ENCODE results near the gene IFI6. TPM values are rescaled to one million over a fixed set of nuclear protein-coding genes. Genes with fewer than 3 reads are reported as not detected.
A peak's percentile ranks its signal among the peaks of the same experiment; 100 is the strongest.

Gene IFI6
- total RNA-seq, 1 donor from 2014 or later = 45.2 TPM

- FAIRE-seq = no peak
- no peak for DNase-seq (ENCODE audit: low spot score in 2 of 2)
These were observed 4.4 kb upstream of the IFI6 start for GRCh38 chr1:27676410-27676809.

- DNase-seq (ENCODE audit: low spot score in 2 of 2) = no peak
- no peak for FAIRE-seq
These were observed 739 bp upstream of the IFI6 start for GRCh38 chr1:27672750-27673112.

GRCh38 chr1:27669876-27670275, 2.1 kb downstream of the IFI6 start:
- no peak for DNase-seq (ENCODE audit: low spot score in 2 of 2)
- FAIRE-seq = no peak

- FAIRE-seq (no peak), DNase-seq (ENCODE audit: low spot score in 2 of 2) (peak; percentile 66 to 70)
These were observed 2.9 kb downstream of the IFI6 start for GRCh38 chr1:27668808-27669723.

- DNase-seq (ENCODE audit: low spot score in 2 of 2) (peak in 1 of 2 donors; percentile 6), FAIRE-seq (no peak)
These were observed 3.7 kb downstream of the IFI6 start for GRCh38 chr1:27668121-27668807.

GRCh38 chr1:27666791-27667254, 5.2 kb downstream of the IFI6 start:
- DNase-seq (ENCODE audit: low spot score in 2 of 2) (no peak), FAIRE-seq (no peak)

GRCh38 chr1:27666294-27666693, 5.7 kb downstream of the IFI6 start:
- DNase-seq (ENCODE audit: low spot score in 2 of 2) (no peak), FAIRE-seq (no peak)

GRCh38 chr1:27665016-27665651, 6.9 kb downstream of the IFI6 start:
- no peak for DNase-seq (ENCODE audit: low spot score in 2 of 2)
- FAIRE-seq = no peak

GRCh38 chr1:27664291-27664690, 7.7 kb downstream of the IFI6 start:
- DNase-seq (ENCODE audit: low spot score in 2 of 2) (no peak), FAIRE-seq (no peak)

- DNase-seq (ENCODE audit: low spot score in 2 of 2) = peak; percentile 74 to 80
These were observed 9.1 kb downstream of the IFI6 start for GRCh38 chr1:27662707-27663393.

GRCh38 chr1:27662261-27662660, 9.7 kb downstream of the IFI6 start:
- no peak for FAIRE-seq

More at GRCh38 chr1:27662707-27663393, 9.1 kb downstream of the IFI6 start:
- no peak for FAIRE-seq

GRCh38 chr1:27661412-27662075, 10.4 kb downstream of the IFI6 start:
- no peak for DNase-seq (ENCODE audit: low spot score in 2 of 2)
- FAIRE-seq = no peak

More at GRCh38 chr1:27662261-27662660, 9.7 kb downstream of the IFI6 start:
- no peak for DNase-seq (ENCODE audit: low spot score in 2 of 2)

GRCh38 chr1:27660300-27660835, 11.6 kb downstream of the IFI6 start:
- FAIRE-seq (no peak), DNase-seq (ENCODE audit: low spot score in 2 of 2) (no peak)

- FAIRE-seq (no peak), DNase-seq (ENCODE audit: low spot score in 2 of 2) (peak; percentile 83 to 88)
These were observed 12.3 kb downstream of the IFI6 start for GRCh38 chr1:27659497-27660299.

- DNase-seq (ENCODE audit: low spot score in 2 of 2) = no peak
- FAIRE-seq = no peak
These were observed 13.0 kb downstream of the IFI6 start for GRCh38 chr1:27658951-27659496.

GRCh38 chr1:27656157-27656893, 15.7 kb downstream of the IFI6 start:
- FAIRE-seq (no peak), DNase-seq (ENCODE audit: low spot score in 2 of 2) (no peak)

GRCh38 chr1:27655151-27655937, 16.6 kb downstream of the IFI6 start:
- DNase-seq (ENCODE audit: low spot score in 2 of 2) (no peak), FAIRE-seq (no peak)
